SKM-1 treated with dmso at 0.1 percent for 144 hours (cell line): ENCODE data around the gene ETV3.
"Not testable (repeated sequence)": the region's sequence is repeated elsewhere in the genome, so short reads cannot be mapped to it uniquely, and the experiment has no call there.

Source experiments
- DNase-seq: peaks from one replicate; lab custom pipeline; 2025; ENCODE audit not compliant: unreplicated experiment; lab: John Stamatoyannopoulos, UW

The ETV3 gene

GRCh38 chr1:157113631-157114030 lies 24.6 kb downstream of the ETV3 start:
- no peak for DNase-seq

- peak; percentile 12 for DNase-seq
Observed at GRCh38 chr1:157113106-157113505, 25.1 kb downstream of the ETV3 start.

- no peak for DNase-seq
Observed at GRCh38 chr1:157112186-157112867, 25.9 kb downstream of the ETV3 start.

- no peak for DNase-seq
Observed at GRCh38 chr1:157111396-157112165, 26.6 kb downstream of the ETV3 start.

- no peak for DNase-seq
Observed at GRCh38 chr1:157110686-157111085, 27.5 kb downstream of the ETV3 start.

GRCh38 chr1:157110003-157110402 lies 28.2 kb downstream of the ETV3 start:
- DNase-seq = no peak

- DNase-seq = no peak
Observed at GRCh38 chr1:157108448-157108847, 29.7 kb downstream of the ETV3 start.

- no peak for DNase-seq
Observed at GRCh38 chr1:157107702-157108101, 30.5 kb downstream of the ETV3 start.

GRCh38 chr1:157106813-157107189 lies 31.4 kb downstream of the ETV3 start:
- no peak for DNase-seq

GRCh38 chr1:157105988-157106812 lies 32.0 kb downstream of the ETV3 start:
- peak; percentile 67 for DNase-seq

- no peak for DNase-seq
Observed at GRCh38 chr1:157105298-157105987, 32.8 kb downstream of the ETV3 start.

- no peak for DNase-seq
Observed at GRCh38 chr1:157104598-157105293, 33.4 kb downstream of the ETV3 start.

- no peak for DNase-seq
Observed at GRCh38 chr1:157103268-157103667, 34.9 kb downstream of the ETV3 start.

- no peak for DNase-seq
Observed at GRCh38 chr1:157101149-157101548, 37.0 kb downstream of the ETV3 start.

GRCh38 chr1:157099633-157100009 lies 38.6 kb downstream of the ETV3 start, which contains the start of gene ETV3L:
Gene ETV3L, minus strand, starts transcription at chr1:157099808. Its CDS starts 285 bp downstream, at chr1:157099523.
- DNase-seq = peak; percentile 75

GRCh38 chr1:157098987-157099632 lies 39.1 kb downstream of the ETV3 start:
- not testable (repeated sequence) for DNase-seq

GRCh38 chr1:157098519-157098918 lies 39.7 kb downstream of the ETV3 start:
- DNase-seq = no peak

GRCh38 chr1:157097692-157098091 lies 40.5 kb downstream of the ETV3 start:
- DNase-seq = no peak

- no peak for DNase-seq
Observed at GRCh38 chr1:157096881-157097280, 41.3 kb downstream of the ETV3 start.

GRCh38 chr1:157095551-157095950 lies 42.6 kb downstream of the ETV3 start:
- no peak for DNase-seq
